ENCODE measurements around the gene DGKB.
"Not testable (repeated sequence)": the region's sequence is repeated elsewhere in the genome, so short reads cannot be mapped to it uniquely, and the experiment has no call there.

DGKB gene

DNA sequence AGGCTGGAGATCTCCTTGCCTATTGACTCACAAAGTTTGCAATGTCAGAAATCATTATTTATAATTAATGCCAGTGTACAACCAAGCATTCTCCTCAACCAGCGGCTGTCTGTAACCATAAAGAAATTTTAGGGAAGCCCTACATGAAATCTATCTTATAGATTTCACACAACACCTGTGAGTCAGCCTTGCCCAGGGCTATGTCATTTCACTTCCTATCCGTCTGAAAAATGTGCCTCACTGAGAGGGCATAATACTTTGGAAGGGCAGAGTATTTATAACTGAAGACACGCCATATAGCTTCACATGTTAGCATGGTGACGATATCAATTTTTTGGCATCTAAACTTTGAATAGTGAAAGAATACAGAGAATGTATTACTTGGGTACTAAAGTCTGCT lies 616.5 kb downstream of the DGKB start:
- no peak overlapping the region for H3K4me3 ChIP-seq
- no peak for DNase-seq (ENCODE audit: low spot score in 2 of 2)
- H3K36me3 ChIP-seq (replicated peaks), result no peaks in the 10 kb centered on the region
- H3K4me1 ChIP-seq, result no peaks in the 10 kb centered on the region
- H3K27me3 ChIP-seq (ENCODE audit: low read depth), result no peaks in the 10 kb centered on the region
- no peaks in the 10 kb centered on the region for H3K9me3 ChIP-seq
- in situ Hi-C loops (cut with MboI; ENCODE audit: low sequenced_read_pairs), result no loop called here

DNA sequence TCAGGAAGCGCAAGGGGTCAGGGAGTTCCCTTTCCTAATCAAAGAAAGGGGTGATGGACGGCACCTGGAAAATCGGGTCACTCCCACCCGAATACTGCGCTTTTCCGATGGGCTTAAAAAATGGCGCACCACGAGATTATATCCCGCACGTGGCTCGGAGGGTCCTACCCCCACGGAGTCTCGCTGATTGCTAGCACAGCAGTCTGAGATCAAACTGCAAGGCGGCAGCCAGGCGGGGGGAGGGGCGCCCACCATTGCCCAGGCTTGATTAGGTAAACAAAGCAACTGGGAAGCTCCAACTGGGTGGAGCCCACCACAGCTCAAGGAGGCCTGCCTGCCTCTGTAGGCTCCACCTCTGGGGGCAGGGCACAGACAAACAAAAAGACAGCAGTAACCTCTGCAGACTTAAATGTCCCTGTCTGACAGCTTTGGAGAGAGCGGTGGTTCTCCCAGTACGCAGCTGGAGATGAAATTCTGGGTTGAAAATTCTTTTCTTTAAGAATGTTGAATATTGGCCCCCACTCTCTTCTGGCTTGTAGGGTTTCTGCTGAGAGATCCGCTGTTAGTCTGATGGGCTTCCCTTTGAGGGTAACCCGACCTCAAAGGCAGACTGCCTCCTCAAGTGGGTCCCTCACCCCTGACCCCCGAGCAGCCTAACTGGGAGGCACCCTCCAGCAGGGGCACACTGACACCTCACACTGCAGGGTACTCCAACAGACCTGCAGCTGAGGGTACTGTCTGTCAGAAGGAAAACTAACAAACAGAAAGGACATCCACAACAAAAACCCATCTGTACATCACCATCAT lies 623.3 kb downstream of the DGKB start:
- peak in 1 of 2 experiments; percentile 9 for DNase-seq (ENCODE audit: low spot score in 2 of 2)
- H3K4me1 ChIP-seq; H3K9me3 ChIP-seq; in situ Hi-C loops (cut with MboI; ENCODE audit: low sequenced_read_pairs); H3K27me3 ChIP-seq (ENCODE audit: low read depth); H3K36me3 ChIP-seq (replicated peaks); H3K4me3 ChIP-seq: not testable (repeated sequence)

DNA sequence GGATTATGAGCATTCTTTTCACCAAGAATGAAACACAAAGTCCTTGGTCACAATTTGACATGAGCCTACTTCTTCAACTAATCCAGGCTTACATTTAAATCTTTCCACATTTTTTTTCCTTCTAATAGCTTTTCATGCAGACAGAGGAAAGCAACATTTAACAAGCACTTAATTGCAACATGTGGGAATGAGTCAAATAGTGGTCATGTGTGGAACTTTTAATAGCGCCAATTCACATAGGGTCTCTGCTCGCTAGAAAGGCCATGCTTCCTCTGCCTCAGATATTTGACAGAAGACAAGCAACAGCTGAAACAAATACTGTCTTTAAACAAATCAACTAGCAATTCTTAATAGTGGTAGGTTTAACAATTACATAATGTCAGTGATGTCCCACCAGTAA lies 627.2 kb downstream of the DGKB start:
- no peak for DNase-seq (ENCODE audit: low spot score in 2 of 2)
- no peaks in the 10 kb centered on the region for H3K9me3 ChIP-seq
- in situ Hi-C loops (cut with MboI; ENCODE audit: low sequenced_read_pairs), result no loop called here
- H3K4me1 ChIP-seq, result peaks cover 10% of the 10 kb centered on the region
- H3K4me3 ChIP-seq, result no peak overlapping the region
- no peaks in the 10 kb centered on the region for H3K27me3 ChIP-seq (ENCODE audit: low read depth)
- no peaks in the 10 kb centered on the region for H3K36me3 ChIP-seq (replicated peaks)

DNA sequence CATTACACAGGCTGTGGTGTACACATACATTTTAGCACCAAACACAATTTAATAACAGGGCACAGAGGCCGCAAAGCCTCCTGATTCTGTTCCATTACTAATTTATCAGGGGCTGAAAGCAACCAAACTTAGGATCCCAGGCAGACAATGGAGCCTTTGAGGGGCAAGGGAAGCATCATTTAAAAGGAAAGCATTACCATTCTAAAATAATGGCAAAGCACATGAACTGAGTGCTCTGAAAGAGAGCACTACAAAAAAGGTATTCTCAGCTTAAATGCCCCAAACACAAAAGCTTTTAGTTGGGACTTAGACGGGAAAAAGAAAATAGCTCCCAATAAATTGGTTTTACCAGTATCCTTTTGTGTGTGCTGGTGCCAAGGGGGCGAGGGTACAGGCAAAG lies 631.1 kb downstream of the DGKB start:
- Histone ChIP-seq H3K9me3 (no peaks in the 10 kb centered on the region), H3K4me1 (peaks cover 10% of the 10 kb centered on the region), H3K4me3 (no peak overlapping the region), H3K27me3 (ENCODE audit: low read depth) (no peaks in the 10 kb centered on the region), H3K36me3 (replicated peaks) (no peaks in the 10 kb centered on the region)
- in situ Hi-C loops (cut with MboI; ENCODE audit: low sequenced_read_pairs), result no loop called here
- peak; percentile 43 to 82 for DNase-seq (ENCODE audit: low spot score in 2 of 2)

DNA sequence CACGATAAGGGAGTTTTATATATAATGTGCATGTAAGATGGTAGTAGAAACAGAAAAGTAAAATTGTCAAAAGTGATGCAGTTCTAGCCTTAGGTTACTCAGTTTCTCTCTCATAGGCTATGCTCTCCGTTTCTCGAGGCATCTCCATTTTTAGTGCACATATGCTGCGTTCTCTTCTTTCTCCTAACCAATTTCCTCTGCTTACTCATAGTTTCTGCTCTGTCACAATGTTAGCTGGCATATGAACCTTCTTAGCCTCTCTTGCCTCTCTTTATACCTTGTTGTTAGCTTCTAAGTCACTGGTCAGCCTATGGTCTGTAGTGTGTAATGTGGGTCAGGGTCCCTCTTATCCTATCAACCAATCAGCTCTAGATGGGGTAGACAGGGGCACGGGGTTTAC lies 632.5 kb downstream of the DGKB start:
- no peak for DNase-seq (ENCODE audit: low spot score in 2 of 2)
- H3K4me1 ChIP-seq, result peaks cover 10% of the 10 kb centered on the region
- no peaks in the 10 kb centered on the region for H3K27me3 ChIP-seq (ENCODE audit: low read depth)
- in situ Hi-C loops (cut with MboI; ENCODE audit: low sequenced_read_pairs), result no loop called here
- H3K36me3 ChIP-seq (replicated peaks), result no peaks in the 10 kb centered on the region
- H3K4me3 ChIP-seq, result no peak overlapping the region
- no peaks in the 10 kb centered on the region for H3K9me3 ChIP-seq

DNA sequence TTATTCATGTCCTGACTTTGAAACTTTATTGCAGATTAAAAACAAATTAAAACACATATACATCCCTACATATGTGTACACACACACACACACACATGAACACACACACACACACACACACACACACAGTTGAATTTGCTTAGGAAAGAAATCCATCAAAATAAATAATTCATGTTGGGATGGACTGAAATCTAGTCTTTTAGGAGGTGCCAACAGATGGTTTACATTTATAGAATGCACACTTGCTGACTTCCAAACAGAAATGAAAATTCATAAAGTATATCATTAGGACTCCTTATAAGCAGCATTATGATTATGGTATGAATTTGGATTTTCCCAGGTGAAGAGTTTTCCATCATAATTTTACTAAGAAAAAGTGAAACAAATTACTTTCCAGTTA lies 642.5 kb downstream of the DGKB start:
- Histone ChIP-seq H3K4me1 (no peaks in the 10 kb centered on the region), H3K36me3 (replicated peaks) (no peaks in the 10 kb centered on the region), H3K4me3 (no peak overlapping the region), H3K27me3 (ENCODE audit: low read depth) (no peaks in the 10 kb centered on the region), H3K9me3 (no peaks in the 10 kb centered on the region)
- no peak for DNase-seq (ENCODE audit: low spot score in 2 of 2)
- in situ Hi-C loops (cut with MboI; ENCODE audit: low sequenced_read_pairs), result no loop called here

DNA sequence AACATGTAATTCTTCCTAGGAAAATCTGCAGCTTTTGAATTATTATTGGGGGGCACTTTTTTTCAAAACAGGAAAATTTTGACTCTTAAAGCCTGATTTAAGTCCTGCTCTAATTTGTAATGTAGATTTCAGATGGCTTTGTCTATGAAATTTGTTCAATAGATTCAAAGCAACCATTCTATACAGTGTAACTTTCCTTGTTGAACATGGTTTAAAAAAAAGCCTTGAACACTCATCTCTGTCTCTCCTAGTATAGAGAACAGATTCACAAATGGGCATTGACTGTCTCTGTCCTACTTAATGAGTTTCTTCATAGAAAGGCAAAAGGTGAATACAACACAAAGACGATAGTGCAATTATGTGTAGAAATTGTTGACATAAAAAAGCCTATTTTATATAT lies 643.7 kb downstream of the DGKB start:
- in situ Hi-C loops (cut with MboI; ENCODE audit: low sequenced_read_pairs), result no loop called here
- Histone ChIP-seq H3K9me3 (no peaks in the 10 kb centered on the region), H3K27me3 (ENCODE audit: low read depth) (no peaks in the 10 kb centered on the region), H3K36me3 (replicated peaks) (no peaks in the 10 kb centered on the region), H3K4me1 (no peaks in the 10 kb centered on the region), H3K4me3 (no peak overlapping the region)
- no peak for DNase-seq (ENCODE audit: low spot score in 2 of 2)

DNA sequence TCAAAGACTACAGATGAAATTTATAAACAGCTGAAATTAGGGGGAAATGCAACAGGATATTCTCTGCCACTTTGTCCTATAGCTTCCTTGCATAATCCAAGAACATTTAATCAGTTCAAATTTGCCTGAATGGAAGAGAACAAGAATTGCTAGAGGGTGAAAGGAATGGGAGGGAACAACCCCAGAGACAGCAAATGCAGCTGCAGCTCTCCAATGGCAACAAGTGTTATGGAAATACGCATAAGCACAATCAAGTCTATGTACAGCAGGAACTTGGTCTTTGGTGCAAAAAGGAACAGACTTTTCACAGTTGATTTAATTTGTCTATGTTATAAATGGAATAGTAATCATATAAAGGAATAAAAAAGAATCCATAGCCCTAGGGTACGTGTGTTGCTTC lies 644.1 kb downstream of the DGKB start:
- H3K4me3 ChIP-seq, result no peak overlapping the region
- DNase-seq (ENCODE audit: low spot score in 2 of 2), result peak in 1 of 2 experiments; percentile 9
- no peaks in the 10 kb centered on the region for H3K27me3 ChIP-seq (ENCODE audit: low read depth)
- no peaks in the 10 kb centered on the region for H3K36me3 ChIP-seq (replicated peaks)
- in situ Hi-C loops (cut with MboI; ENCODE audit: low sequenced_read_pairs), result no loop called here
- H3K9me3 ChIP-seq, result no peaks in the 10 kb centered on the region
- H3K4me1 ChIP-seq, result no peaks in the 10 kb centered on the region

DNA sequence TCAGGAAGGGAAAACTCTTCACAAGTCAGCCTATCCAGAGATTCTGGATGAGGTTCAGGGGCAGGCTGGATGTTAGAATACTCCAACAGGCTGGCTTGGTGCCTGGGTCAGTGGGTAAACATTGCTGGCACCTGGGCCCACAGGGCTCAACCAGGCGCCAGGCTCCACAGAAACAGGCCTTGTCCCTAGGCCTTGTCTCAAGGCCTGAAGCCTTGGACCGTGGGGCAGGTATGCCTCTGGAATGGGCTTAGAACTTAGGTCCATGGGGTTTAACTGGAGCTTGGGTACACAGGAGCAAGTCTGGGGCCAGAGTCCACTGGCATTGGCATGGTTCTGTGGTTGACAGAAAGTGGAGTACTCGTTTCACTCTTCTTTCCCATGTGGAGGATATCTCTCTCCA lies 650.1 kb downstream of the DGKB start:
- in situ Hi-C loops (cut with MboI; ENCODE audit: low sequenced_read_pairs), result no loop called here

DNA sequence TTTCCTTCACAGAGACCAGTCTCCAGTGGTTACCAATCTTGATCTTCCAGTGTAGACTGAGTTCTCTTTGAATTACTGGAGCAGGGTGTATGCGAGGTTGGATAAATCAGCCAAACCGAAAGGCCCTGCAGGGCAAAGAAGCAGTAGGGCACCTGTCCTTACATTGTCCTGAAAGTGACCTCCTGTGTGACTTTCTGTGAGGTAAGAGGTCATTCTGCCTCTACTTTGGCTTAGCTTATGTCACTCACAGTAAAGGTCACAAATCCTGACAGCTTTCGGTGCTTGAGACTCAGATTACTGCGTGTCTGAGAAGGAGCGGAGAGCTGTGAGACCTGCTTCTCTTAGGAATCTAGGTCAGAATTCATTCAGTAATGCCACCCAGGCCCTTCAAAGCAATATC lies 660.4 kb downstream of the DGKB start:
- Histone ChIP-seq H3K4me3 (no peak overlapping the region), H3K36me3 (replicated peaks) (no peaks in the 10 kb centered on the region), H3K4me1 (no peaks in the 10 kb centered on the region), H3K27me3 (ENCODE audit: low read depth) (no peaks in the 10 kb centered on the region), H3K9me3 (no peaks in the 10 kb centered on the region)
- no peak for DNase-seq (ENCODE audit: low spot score in 2 of 2)
- in situ Hi-C loops (cut with MboI; ENCODE audit: low sequenced_read_pairs), result no loop called here

More for the DNA sequence above, 650.1 kb downstream of the DGKB start:
- Histone ChIP-seq H3K4me1 (no peaks in the 10 kb centered on the region), H3K36me3 (replicated peaks) (no peaks in the 10 kb centered on the region), H3K9me3 (no peaks in the 10 kb centered on the region), H3K4me3 (no peak overlapping the region), H3K27me3 (ENCODE audit: low read depth) (no peaks in the 10 kb centered on the region)
- DNase-seq (ENCODE audit: low spot score in 2 of 2), result no peak

DNA sequence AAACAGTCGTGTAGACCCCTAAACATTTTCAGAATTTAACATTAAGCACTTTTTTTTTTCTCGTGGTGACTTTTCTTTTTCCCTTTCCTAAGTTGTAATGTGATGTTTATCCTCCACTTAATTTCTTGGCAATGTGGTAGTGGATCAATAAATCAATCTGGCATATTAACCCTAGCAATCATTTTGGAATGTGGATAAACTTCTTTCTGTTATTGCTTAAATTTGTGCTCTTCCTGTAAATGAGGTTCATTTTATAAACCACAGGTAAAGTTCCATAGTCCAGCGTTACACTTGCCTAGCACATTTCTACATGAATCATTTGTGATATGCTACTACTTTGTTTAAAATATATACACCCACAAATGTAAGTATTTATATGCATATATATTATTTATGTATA lies 665.7 kb downstream of the DGKB start:
- no peaks in the 10 kb centered on the region for H3K36me3 ChIP-seq (replicated peaks)
- no peak for DNase-seq (ENCODE audit: low spot score in 2 of 2)
- no peaks in the 10 kb centered on the region for H3K4me1 ChIP-seq
- H3K4me3 ChIP-seq, result no peak overlapping the region
- H3K27me3 ChIP-seq (ENCODE audit: low read depth), result no peaks in the 10 kb centered on the region
- in situ Hi-C loops (cut with MboI; ENCODE audit: low sequenced_read_pairs), result no loop called here
- H3K9me3 ChIP-seq, result no peaks in the 10 kb centered on the region

DNA sequence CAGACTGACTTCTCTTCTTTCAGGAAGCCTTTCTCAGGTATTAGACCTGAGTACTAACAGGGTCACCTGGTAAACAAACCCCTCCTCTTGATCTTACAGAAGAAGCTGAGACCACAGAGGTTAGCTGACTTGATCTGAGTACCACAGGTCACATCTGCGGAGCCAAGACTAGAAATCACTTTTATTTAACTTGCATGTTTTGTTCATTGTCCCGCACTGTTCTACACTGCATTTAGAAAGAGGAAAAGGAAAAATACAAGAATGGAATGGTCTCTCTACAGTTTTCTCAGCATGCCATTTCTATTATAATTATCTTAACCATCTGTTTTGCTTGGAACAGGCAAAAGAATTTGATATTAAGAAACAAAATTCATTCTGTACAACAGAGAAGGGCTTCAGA lies 667.5 kb downstream of the DGKB start:
- H3K9me3 ChIP-seq, result no peaks in the 10 kb centered on the region
- H3K4me3 ChIP-seq, result no peak overlapping the region
- DNase-seq (ENCODE audit: low spot score in 2 of 2), result no peak
- H3K36me3 ChIP-seq (replicated peaks), result no peaks in the 10 kb centered on the region
- H3K27me3 ChIP-seq (ENCODE audit: low read depth), result no peaks in the 10 kb centered on the region
- in situ Hi-C loops (cut with MboI; ENCODE audit: low sequenced_read_pairs), result no loop called here
- no peaks in the 10 kb centered on the region for H3K4me1 ChIP-seq

DNA sequence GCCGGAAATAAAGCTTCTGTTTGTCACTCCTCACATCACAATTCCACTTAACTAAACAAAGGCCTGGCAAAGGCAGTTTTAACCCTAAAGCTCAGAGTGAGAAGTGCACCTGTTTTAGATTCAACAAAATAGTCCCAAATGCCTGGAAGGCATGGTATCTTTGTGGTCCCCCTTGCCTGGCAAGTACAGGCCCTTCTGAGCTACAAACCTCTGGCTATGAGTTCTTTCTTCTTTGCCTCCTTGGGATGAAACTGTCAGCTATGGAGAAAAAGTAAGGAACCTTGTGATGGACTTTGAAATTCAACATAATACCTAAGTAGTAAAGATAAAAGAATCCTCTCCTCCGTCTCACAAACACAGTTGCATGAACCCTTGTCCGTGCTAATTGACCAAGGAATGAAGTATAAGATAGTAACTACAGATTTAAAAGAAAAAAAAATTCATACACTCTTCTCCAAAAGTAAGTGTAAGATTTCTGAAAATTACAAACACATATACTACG lies 668.6 kb downstream of the DGKB start:
- Histone ChIP-seq H3K36me3 (replicated peaks) (no peaks in the 10 kb centered on the region), H3K9me3 (no peaks in the 10 kb centered on the region), H3K27me3 (ENCODE audit: low read depth) (no peaks in the 10 kb centered on the region), H3K4me1 (no peaks in the 10 kb centered on the region), H3K4me3 (no peak overlapping the region)
- no peak for DNase-seq (ENCODE audit: low spot score in 2 of 2)
- in situ Hi-C loops (cut with MboI; ENCODE audit: low sequenced_read_pairs), result no loop called here

DNA sequence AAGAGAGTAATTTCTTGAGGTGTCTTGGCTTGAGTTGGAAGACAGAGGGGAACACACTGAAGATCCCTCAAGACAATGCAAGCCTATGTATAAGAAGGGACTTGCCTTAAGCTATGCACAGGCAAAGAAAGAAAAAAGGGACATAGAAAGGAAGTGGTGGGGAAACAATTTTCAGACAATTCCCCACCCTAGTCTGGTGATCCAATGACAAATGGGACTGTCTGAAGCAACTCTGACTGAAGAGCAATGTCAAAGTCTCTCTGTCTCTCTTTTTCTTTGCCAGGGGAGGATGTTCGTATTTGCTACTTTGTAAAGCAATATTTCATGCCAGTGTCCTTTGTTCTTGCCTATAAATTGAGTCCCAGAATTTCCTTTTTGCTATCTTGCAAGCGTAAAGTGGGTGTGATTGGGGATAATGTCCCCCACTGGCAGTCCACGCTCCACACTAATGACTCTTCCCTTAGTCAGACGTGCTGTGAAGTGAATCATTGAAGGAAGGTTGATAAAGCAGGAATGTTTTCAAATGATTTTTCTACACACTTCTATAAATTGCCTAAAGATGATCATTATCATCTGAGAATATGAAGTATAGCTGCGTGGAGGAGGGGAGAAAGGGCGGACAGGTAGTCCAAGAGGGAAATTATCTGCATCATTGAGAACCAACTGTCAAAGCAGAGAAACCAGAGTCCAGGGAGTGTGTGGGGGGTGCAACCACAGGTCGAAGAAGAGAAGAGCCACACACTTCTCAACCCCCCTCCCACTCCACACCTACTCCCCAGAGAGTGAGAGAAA lies 669.3 kb downstream of the DGKB start:
- Histone ChIP-seq H3K27me3 (ENCODE audit: low read depth) (no peaks in the 10 kb centered on the region), H3K4me1 (no peaks in the 10 kb centered on the region), H3K36me3 (replicated peaks) (no peaks in the 10 kb centered on the region), H3K4me3 (no peak overlapping the region), H3K9me3 (no peaks in the 10 kb centered on the region)
- DNase-seq (ENCODE audit: low spot score in 2 of 2), result no peak
- in situ Hi-C loops (cut with MboI; ENCODE audit: low sequenced_read_pairs), result no loop called here
